GM19455 (cell line): ENCODE measurements around the gene FEZF2.

ENCODE experiments used
- ATAC-seq: cut with Tn5 transposase; IDR thresholded peaks from one replicate; pipeline ENCODE4 v1.9.1; 2021; ENCODE audit not compliant: unreplicated experiment

The FEZF2 gene

GRCh38 chr3:62373215-62373614, at the start of gene FEZF2:
Gene FEZF2 (minus strand): TSS chr3:62373550. CDS start chr3:62372868, 682 bp downstream.
- no peak for ATAC-seq

GRCh38 chr3:62421207-62421606, 47.9 kb upstream of the FEZF2 start:
- no peak for ATAC-seq

- ATAC-seq, result no peak
Observed at GRCh38 chr3:62416144-62416543, 42.8 kb upstream of the FEZF2 start.

DNA sequence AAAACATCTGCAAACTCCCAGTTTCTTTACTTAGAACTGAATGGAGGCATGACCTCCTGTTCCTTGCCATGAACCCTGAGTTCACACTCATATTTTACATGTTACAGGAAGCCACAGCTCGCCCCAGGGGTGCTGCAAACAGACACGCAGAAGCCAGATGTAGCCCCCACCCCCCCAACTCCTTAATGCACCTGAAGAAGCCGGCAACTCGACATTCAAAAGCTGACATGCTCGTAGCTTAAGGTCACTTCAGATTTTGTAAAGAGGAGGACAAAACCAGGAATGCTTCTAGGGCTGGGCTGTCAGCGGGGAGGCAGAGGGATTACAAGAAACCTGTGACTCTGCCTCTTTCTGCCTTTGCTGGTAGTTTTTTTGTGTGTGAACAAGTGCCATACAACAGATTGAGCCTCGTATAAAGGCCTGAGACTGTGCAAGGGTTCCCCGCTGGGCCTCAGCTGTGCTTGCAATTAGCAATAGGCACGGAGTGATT, 42.0 kb upstream of the FEZF2 start:
- ATAC-seq, result no peak

DNA sequence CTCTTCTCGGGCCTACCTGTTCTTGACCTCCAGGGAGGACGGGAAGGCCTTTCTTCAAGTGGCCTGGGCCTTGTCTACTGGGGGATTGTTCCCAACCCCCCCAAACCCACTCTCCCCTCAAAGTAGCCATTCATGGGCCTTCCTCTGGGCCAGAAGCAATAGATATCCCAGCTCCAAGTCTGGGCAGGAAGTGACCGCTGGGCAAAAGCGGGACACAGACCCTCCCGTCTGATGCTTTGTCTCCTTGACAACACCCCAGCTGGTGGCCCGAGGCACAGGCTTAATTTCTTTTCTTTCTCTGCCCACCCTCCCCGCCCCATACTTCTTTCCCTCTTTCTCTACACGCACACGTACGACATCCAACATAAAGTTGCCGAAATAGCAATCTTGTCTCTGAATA, 41.4 kb upstream of the FEZF2 start:
- no peak for ATAC-seq

GRCh38 chr3:62413687-62414086, 40.3 kb upstream of the FEZF2 start:
- no peak for ATAC-seq

- no peak for ATAC-seq
Observed at GRCh38 chr3:62406945-62407344, 33.6 kb upstream of the FEZF2 start.

DNA sequence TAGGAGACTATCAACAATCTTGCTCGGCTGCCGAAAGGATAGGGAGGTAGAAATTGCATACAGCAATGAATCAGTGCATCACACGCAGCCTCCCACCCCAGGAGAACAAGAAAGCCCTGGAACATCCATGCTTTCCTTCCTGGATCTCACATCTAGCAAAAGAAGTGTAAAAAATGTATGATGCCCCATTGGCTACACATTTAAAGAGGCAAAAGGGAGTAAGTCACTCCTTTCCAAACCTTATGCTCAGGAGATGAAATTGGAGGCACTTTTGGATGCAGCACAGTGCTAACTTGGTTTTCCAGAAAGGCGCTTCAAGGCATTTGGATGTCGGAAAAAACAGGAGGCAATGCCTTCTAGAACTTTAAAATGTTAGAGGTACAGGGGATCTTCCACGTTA, 32.2 kb upstream of the FEZF2 start:
- ATAC-seq, result no peak

GRCh38 chr3:62405135-62405534, 31.8 kb upstream of the FEZF2 start:
- no peak for ATAC-seq

- no peak for ATAC-seq
Observed at GRCh38 chr3:62404321-62404720, 31.0 kb upstream of the FEZF2 start.

GRCh38 chr3:62403765-62404164, 30.4 kb upstream of the FEZF2 start:
- no peak for ATAC-seq

DNA sequence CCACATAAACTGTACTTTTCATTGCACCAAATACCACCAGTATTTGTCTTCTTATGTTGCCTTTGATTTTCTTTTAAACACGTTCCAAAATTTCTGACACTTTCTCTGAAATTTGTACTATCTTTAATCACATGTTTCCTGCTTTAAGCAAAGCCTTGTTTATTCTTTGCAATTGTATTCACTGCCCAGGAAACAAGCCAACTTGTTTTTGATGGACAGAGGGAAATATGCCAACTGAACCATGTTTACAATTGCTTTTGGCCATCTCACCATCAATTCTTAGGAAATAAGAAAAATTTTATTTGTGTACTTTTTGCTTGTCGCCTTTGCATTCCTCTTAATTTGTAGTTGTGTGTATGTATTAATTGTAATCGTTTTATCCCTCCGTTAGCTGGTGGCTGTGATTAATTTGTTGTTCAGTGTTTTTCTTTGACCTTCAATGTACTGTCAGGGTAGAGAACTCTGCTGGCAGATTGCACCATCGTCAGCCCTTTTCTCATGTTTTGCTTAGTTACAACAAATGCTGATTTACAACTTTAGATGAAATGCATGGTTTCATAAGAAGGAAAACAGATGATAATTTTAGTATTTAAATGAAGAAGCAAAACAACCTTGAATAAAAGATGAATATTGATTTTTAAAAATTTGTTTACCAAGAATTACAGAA, 19.4 kb upstream of the FEZF2 start:
- ATAC-seq, result no peak

GRCh38 chr3:62387251-62387650, 13.9 kb upstream of the FEZF2 start:
- no peak for ATAC-seq

- ATAC-seq, result no peak
Observed at GRCh38 chr3:62379321-62379798, 6.0 kb upstream of the FEZF2 start.

DNA sequence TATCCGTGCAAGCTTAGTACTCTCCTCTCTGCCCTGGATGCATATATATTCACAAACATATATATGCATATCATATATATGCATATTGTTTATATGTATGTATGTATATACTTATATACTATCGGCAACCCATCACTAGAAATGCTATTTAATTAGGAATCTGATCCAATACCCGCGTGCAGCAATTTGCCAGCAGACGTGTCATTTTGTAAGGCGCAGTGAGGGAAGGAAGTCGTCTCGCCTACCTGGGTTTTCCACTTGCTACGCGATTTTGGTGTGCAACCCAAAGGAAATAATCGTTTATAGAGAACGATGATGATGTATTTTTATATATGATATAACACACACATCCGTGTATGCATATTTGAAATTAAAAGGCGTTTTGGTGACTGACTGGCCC, 5.6 kb upstream of the FEZF2 start:
- no peak for ATAC-seq

- no peak for ATAC-seq
Observed at GRCh38 chr3:62378311-62378789, 5.0 kb upstream of the FEZF2 start.

DNA sequence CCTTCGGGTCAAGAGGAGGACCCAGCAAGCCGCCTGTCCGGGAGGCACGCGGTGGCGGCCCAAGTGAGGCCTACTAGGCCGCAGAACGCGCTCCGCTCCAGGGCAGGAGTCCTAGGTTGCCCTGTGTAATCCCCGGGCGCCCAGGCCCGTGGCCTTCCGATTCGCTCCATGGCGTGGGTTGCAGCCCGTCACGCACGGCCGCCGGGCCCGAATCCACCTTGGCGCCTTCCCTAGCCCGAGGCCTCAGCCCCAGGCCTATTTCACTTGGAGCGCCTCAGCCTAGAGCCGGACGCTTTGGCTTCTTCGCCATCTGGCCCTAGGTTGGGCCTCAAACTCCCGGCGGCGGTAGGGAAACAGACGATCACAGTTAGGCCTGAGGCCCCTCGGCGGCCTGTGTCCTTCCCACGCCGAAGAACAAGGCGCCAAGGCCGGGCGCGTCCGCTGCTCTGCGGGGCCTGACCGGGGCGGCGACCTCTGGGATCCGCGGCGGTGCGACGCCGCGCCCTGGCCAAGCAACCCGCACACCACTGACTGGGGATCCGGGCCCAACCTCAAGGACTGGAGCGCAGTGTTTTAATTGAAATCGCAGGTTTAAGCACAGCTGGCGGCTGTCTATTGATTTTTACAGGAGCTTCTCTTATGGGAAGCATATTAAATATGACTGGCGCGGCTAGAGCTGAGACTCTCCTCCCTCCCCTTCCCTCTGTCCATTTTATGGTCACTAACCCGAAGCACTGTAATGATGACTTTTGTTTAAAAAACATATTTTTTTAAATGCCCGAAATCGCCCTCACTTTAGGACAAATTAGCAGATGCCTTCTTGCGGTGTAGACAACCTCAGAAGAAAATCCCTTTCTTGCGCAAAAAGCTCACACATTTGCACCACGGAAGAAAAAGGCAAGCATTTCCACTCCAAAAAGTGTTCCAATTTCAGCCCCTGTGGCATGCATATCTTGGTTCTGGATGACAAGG, 3.8 kb upstream of the FEZF2 start:
- ATAC-seq, result no peak

DNA sequence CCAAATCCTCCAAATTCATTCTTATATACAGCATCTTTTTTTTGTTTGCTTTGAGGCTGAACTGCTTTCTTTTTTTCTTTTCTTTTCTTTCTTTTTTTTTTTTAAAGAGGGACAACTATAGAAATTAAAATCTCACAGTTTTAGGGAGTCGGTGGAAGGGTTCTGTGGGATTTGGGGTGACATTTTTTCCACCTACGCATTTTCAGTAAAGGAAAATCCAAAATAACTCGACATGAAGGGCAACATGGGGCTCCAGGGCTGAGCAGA, 3.0 kb upstream of the FEZF2 start:
- ATAC-seq, result no peak

- no peak for ATAC-seq
Observed at GRCh38 chr3:62375655-62376453, 2.5 kb upstream of the FEZF2 start.

- ATAC-seq, result no peak
Observed at GRCh38 chr3:62374341-62375218, 1.2 kb upstream of the FEZF2 start.
